ENCODE results near the gene C19orf38.

DNA sequence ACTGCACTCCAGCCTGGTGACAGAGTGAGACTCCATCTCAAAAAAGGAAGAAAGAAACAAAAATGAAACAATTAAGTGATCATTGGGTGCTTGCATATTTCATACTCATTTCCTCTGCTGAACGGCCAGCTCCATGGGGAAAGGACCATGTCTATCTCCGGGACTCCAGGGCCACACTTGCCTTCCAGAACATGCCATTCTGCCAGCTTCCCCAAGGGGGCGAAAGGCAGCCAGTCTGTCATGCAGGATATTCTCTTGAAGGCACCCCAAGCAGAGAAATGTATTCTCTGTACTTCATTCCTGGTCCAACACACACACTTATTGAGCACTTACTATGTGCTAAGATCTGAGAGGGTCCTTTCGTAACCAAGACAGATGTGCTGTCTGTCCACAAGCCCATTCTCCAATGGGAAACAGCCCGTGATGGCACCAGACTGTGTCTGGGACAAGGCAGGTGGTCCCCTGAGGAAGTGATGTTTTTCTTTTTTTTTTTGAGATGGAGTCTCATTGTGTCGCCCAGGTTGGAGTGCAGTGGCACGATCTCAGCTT lies 13.0 kb downstream of the C19orf38 start:
- TF ChIP-seq POLR2AphosphoS5 (IDR thresholded peaks at IDR 0.05; ENCODE audit: low read depth, low read length) (no peak), POLR2A (IDR thresholded peaks at IDR 0.05; ENCODE audit: low read depth, low read length) (no peak), TAF1 (IDR thresholded peaks at IDR 0.05; ENCODE audit: borderline replicate concordance, low read depth, low read length) (no peak)
